Right ventricle myocardium superior (tissue), 1 donor: ENCODE results near the gene SLX4IP. TPM values are rescaled to one million over a fixed set of nuclear protein-coding genes. Genes with fewer than 3 reads are reported as not detected.

Experiments used
- ATAC-seq: fragments of 200-7000 bp; cut with Tn5 transposase; one replicate; pipeline ENCODE4 v1.9.1; 2020; ENCODE audit warnings: mild to moderate bottlenecking; ENCODE audit not compliant: poor library complexity
- DNase-seq: peaks from one replicate; pipeline ENCODE4 v3.0.0-alpha.2; 2020
- intact Hi-C: fragments of 100-400 bp; cut with DNase I; formaldehyde crosslinking; loops from one replicate; pipeline ENCODE4 v1.11.2; 2022
- total RNA-seq: library from RNA; stranded (reverse); fragmentation: NEBNext Ultra II Directional; extraction: Animal tissue kit (Norgen Biotek cat#: 25700); gene quantifications from one replicate; pipeline ENCODE4 v1.2.1, GENCODE V29; 2021
- donor health status: DM: no; HTN: yes; CAD: no; lungs with severe emphysema.

The SLX4IP gene
- total RNA-seq, 1 donor from 2014 or later, result 2.6 TPM

GRCh38 chr20:10626896-10627295 lies 191.8 kb downstream of the SLX4IP start:
- peak; percentile 72 for ATAC-seq

DNA sequence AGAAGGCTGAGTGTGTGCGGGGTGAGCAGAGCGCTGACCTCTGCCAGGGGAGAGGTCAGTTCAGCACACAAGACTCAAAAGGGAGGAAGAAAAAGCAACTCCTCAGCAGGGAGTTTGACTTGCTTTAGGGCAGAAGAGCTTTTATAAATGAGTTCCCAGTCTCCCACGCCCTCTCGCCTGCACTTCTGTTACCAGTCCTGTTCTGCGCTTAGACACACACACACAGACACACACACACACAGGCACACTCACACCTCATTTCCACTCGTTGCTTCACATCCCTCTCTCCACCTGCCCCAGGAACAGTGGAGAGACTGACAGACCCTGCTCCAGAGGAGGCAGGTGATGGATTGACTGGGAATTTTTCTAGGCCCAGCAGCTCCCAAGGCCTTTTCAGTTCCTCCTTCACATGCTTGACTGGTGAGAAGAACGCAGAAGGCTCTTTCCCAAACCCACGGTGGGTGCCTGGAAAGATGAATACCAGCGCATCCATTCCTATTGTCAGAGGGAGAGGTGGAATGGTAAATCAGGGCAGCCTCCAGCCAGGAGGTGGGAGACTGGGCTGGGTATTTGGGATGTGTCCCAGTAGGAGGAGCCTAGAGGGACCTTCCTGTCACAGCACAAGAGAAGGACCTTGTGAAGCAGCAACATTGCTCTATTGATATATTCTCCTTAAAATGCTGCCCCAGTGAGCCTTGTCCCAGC lies 195.0 kb downstream of the SLX4IP start:
- ATAC-seq, result no peak
- no peak for DNase-seq
- intact Hi-C loops, result no loop called here

More at GRCh38 chr20:10626896-10627295, 191.8 kb downstream of the SLX4IP start:
- intact Hi-C loops, result no loop called here
- no peak for DNase-seq

DNA sequence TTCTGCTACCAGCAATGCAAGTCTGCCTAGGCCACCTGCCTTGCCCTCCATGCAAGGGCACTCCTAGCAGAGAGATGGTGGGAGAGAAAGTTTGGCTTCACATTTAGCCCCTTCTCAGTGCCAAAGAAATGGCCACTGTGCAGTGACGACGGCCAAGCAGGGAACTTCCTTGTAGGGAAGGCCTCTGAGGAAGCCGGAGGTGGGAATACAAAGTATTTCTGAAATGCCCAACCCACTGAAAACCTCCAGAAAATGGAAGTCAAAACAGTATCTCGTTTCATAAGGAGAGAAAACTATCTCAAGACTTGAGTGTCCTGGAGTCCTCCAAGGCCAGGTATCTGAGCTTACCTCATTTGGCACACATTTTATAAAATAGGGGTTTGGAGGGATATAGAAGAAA lies 196.0 kb downstream of the SLX4IP start:
- ATAC-seq, result no peak
- intact Hi-C loops, result no loop called here
- no peak for DNase-seq

DNA sequence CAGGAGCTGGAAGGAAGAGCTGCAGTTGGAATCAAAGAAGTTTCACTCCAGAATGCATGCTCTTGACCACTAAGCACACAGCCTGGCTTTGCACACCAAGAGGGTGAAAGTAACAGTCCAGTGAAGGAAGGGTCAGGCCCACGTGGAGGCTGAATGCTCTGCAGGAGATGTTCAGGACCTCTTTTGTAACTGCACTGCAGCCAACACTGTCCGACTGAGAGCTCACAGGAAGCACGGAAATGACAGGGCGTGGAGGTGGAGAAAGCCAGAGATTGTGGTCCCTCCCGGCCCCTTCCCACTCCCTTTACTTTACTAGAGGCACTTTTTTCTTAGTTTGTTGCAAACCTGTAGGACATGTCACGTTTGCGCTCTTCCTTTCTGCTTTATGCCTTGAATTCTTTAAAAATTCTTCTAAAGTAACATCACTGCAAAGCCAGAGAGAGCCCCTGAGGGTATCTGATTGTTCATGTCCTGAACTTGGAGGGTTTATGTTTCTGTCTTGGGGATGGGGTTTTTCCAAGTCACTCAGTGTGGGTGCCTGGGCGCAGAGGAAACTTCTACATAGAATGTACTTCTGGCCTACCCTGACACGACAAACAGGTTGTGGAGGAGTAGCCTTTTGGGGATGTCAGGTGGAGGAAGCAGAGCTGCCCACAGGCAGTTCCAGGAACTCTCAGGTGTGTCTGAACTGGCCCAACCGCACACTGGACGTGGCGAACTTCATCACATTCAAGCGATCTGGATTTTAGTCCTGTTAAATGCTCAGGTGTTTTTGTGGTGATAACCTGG lies 197.8 kb downstream of the SLX4IP start:
- no peak for ATAC-seq
- intact Hi-C loops, result no loop called here
- DNase-seq, result no peak

GRCh38 chr20:10633718-10634117 lies 198.6 kb downstream of the SLX4IP start:
- DNase-seq (no peak), ATAC-seq (no peak)
- intact Hi-C loops, result no loop called here

- ATAC-seq (no peak), DNase-seq (no peak)
- intact Hi-C loops, result no loop called here
Observed at GRCh38 chr20:10634211-10634610, 199.1 kb downstream of the SLX4IP start.

- intact Hi-C loops, result no loop called here
- DNase-seq (no peak), ATAC-seq (no peak)
Observed at GRCh38 chr20:10634683-10635411, 199.7 kb downstream of the SLX4IP start.

DNA sequence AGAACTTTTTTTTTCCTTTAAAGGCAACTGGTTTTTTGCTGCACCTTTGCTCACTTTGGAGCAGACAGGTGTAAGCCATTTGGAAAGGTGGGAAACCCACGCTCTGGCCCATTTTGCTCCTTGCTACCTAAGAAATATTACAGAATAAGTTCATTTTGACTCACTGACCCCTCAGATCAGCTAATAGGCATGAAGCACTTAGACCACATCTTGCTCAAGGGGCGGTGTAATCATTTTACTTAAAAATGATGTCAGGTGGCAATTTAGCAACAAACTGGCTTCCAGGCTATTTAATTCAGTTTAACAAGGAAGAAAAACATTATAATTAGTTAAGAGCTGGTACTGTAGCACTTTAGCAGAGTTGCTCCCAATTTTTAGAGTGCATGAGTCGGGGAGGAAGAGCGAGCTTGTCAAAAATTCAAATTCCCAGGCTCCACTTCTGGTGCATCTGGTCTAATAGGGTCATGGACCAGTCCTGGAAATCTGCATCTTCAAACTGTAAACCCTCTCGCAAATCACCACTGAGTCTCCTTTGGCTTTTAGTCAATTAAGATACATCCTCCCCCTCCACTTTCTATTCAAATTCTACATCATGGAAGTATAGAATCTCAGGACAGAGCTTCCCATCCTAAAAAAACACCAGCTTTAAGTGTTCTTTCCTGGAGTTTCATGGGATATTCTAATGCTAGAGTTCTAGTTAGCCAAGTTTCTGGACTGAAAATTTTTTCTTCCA lies 200.5 kb downstream of the SLX4IP start:
- intact Hi-C loops, result no loop called here
- no peak for DNase-seq
- ATAC-seq, result no peak

- peak; percentile 65 for ATAC-seq
- DNase-seq, result no peak
- intact Hi-C loops, result no loop called here
Observed at GRCh38 chr20:10636326-10636818, 201.3 kb downstream of the SLX4IP start.

DNA sequence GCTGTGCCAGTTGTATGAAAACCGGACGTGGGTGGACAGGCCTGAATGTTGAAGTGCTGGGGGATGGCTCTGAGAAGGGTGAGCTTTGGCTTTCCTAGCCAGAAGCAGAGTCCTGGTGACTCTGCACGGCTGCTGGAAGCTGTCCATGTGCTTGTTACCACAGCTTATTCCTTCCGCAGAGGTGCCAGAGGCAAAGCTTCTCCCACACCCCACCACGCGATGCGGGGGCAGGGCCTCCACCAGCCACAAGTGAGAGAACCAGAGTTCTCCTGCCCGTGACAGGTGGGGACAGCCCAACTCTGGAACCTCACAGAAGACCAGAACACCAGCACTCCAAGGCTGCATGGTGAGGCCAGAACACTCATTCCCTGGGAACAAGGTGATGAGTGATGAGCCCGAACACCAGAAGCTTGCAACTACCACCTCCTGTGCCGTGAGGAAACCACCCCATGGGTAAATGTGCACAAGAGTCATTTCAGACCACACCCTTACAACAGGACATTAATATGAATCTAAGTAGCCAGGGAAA lies 202.0 kb downstream of the SLX4IP start:
- intact Hi-C loops, result no loop called here
- ATAC-seq, result peak; percentile 44
- peak; percentile 58 for DNase-seq

DNA sequence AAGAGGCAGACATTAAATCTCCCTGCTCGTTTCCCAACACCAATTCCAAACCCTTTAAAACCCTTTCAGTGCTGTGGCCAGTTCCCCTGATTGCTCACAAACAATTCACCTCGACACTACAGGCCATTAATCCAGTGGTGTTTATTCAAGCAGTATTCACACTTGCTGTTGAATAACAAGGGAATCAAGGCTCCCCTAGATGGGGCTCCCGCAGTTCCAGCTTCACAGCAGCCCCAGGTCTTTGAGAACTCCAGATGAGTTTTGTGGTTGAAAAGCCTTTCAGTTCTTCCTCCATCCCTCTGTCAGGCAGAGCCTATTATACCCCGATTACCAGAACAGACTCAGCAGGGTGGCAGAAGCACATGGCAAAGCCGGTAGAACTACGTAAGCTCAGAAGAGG lies 202.5 kb downstream of the SLX4IP start:
- ATAC-seq (no peak), DNase-seq (no peak)
- intact Hi-C loops, result no loop called here

- DNase-seq (no peak), ATAC-seq (no peak)
- intact Hi-C loops, result no loop called here
Observed at GRCh38 chr20:10639077-10639736, 204.1 kb downstream of the SLX4IP start.

- ATAC-seq, result peak; percentile 34
- intact Hi-C loops, result no loop called here
- DNase-seq, result peak; percentile 59
Observed at GRCh38 chr20:10639737-10640556, 204.8 kb downstream of the SLX4IP start.

DNA sequence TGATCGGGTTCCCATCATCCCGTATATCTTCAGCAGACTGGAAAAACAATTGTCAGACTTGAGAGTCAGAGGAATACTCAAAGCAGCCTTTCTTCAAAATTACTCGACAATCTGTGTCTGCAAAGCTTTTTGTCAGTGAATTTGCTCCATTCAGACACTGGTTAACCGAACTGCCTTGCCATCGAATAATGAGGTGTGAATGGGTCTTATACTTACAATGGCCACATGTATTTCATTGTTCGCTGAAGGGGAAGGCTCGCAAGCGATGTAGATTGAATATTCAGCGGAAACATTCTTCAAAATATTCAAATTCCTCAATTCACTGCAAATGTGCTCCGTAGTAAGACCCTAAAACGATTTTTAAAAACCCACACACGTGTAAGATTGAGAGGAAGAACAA lies 205.8 kb downstream of the SLX4IP start:
- intact Hi-C loops, result no loop called here
- no peak for ATAC-seq
- no peak for DNase-seq

DNA sequence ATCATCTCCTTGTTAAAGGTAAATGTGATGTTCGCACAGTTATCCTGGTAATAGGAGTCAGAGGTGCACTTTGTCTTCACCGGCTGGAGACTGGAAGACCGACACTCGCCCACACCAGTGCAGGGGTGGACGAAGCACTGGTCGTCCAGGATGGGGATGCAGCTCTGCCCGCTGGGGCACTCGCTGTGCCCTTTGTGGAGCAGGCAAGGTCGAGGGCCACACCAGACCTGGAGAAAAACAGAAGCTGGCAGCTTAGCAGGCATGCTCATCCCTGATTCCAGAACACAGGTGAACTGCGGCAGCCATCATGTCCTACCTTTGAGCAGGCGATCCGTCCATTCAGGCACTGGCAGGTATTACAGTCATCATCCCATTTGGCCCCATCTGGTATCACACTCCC lies 206.4 kb downstream of the SLX4IP start:
- ATAC-seq, result no peak
- intact Hi-C loops, result no loop called here

GRCh38 chr20:10641893-10642292 lies 206.8 kb downstream of the SLX4IP start:
- ATAC-seq (no peak), DNase-seq (no peak)
- intact Hi-C loops, result no loop called here

More for the DNA sequence above, 206.4 kb downstream of the SLX4IP start:
- no peak for DNase-seq

DNA sequence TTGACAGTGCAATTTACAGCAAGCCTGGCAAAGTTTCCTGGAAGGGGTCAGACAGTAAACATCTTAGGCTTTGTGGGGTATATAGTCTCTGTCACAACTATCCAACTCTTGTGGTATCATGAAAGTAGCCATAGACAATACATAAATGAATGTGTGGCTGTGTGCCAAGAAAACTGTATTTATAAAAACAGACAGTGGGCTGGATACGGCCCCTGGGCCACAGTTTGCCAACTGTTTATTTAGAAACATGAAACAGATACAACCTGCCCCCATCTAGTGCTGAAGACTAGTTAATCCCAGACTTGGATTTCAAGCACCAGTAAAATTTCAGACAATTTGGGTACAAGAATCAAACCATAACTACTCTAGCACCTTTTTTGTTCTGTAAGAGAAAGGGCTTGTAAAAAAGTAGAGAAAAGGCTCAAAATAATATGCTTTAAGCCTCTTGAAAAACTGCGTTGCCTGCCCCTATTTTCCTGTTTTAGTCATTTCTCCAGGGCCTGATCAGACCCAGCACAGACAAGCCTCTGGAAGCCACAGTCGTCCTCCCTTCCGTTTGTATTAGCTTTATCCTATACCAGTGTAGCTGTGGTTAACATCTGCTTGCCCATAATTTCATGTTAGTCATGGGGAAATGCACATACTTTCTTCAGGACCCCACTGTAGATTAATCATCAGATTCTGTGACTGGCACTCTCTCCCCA lies 207.9 kb downstream of the SLX4IP start:
- ATAC-seq (no peak), DNase-seq (no peak)
- intact Hi-C loops, result no loop called here
